Middle frontal gyrus (tissue), 1 donor: ENCODE results near the gene KMO.
A peak's percentile ranks its signal among the peaks of the same experiment; 100 is the strongest.

Source experiments
- DNase-seq: peaks from one replicate; pipeline ENCODE4 v3.0.0-alpha.2; 2015; ENCODE audit warnings: low spot score; ENCODE audit errors: extremely low spot score

The KMO gene

DNA sequence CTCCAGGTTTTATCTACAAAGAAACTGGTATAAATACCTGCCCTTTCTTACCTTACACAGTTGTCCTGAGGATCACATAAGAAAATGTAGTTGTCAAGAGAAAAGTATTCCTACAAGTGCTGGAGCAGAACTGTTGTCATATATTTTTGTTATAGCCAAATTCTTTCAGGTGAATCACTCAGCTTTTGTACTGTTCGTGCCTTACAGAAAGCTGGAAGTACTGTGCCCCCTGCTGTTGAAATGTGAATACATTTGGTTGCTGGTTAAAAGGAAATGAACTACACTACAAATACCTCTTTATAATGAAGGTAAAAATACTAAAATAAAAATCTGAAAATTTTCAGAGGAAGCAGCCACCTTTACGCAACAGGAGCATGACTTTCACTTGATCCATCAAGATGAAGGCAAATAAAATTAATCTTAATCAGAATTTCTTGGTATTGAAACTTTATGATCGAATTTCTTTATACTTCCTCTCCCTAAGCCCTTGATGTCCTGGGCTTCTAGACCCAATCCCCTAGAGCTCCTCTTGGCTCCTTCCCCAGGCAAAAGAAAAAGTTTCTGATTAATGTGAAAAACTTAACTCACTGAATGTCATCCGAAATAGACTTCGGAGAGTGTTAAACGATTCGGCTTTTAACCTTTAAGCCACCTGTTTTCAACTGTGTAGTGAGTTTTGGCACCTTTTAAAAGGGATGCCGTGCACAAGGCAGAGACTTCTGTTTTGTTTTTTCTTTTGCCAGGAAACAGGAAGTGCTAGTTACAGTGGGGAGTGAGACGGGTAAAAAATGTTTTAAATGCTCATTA is 95.5 kb downstream of the KMO start:
- no peak for DNase-seq

DNA sequence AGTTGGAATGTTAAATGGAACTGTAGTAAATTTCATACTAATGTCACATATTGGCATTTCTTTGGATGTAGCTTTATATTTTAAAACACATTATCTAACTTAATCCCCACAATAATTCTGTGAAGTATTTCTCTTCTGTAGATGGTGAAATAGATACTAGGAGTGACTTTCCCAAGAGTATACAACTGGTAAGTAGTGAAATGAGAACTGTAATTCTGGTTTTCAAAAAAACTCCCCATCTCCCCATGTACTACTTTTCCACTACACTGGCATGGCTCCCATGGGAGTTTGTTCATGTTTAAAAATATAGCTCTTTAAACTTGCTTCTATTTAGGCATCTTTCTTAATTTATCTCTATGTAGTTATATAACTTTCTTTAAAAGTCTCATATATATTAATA is 97.8 kb downstream of the KMO start:
- DNase-seq = no peak

DNA sequence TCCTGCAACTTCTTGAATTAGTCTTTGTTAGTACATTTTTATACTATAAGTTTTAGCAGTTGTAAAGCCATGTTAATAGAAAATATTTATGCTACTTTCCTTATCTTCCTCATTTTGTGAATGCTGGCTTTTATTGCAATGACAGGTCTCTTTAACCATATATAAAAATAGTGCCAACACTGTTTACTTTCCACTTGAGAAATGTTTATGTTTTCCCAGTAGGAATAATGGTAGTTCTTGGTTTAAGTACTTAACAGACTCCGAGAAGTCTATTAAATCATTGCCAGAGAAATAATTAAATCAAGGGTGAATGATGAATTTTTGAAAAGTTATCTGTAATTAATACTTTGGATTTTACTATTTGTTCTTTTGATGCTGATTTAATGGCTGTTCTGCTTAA is 98.3 kb downstream of the KMO start:
- DNase-seq = no peak

DNA sequence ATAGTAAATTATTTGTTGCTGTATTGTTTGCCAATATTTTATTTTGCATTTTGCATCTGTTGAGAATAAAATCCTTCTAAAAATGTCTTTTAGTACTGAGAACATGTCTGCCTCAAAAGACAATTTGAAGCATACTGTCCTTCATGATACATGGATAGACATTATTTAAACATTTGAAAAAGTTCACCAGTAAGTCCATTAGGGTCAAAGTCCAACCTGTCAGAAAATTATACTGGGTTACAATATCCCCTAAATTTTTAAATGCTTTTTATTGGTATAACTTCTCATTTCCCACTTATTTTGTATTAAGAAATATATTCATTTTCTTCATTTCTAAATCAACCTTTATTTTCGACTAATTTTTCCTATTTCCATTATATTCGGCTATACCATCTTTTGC is 98.7 kb downstream of the KMO start:
- no peak for DNase-seq

DNA sequence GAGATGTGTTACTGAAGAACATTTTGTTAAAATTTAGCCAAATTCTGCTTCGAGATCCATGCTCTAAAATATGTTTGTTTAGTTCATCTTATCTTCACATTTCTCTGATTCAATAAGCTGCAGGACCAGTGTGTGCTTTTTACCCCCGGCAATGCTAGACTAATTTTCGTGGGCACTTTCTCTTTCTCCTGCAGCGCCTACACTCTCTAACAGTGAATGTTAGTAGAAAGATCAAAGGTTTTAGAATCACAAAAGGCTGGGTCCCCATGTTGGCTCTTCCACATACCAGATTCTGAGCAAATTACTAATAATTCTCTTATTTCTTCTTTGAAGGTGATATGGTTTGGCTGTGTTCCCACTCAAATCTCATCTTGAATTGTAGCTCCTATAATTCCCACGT is 99.5 kb downstream of the KMO start:
- no peak for DNase-seq

DNA sequence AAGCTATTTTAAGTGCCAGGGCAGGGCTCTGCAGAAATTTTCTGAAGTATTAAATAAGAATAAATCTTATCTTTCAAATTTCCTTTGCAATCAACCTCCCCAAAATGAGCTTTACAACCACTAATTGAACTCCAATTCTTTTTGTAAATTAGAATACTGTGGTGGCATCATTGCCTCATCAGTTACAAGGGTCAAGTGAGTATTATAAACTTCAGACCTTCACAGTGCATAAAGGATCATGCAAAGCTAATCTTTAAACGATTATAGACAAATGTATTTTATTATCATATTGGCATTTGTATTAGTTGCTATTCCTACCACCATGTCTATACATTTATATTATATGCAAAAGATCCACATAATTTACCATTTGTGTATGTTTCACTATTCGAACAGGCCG is 100.8 kb downstream of the KMO start:
- DNase-seq = no peak

DNA sequence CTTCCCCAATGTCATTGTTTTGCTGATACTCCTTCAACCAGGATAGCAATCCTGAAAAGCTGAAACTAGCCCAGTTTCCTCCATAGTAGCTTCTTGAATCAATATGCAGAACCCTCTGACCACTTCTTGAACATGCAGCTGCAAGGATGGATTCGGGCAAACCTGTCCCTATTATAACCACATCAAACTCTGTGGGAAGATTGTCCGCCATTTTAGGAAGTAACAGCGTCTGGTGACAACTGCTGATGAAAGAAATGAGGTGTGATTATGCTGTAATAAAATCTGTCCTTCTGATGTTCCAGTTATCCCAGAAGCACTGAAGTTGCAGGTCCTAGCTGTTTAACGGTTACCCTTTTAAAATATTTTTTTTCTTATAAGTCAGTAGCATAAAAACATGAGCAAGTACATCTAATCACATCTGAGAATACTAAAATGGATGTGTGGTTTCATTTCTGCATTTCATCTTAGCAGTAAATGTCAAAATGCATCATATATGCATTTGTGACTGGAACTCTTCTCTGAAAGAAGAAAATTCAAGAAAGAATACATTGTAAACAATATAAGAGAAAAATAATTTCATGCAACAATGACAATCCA is 103.5 kb downstream of the KMO start:
- no peak for DNase-seq

DNA sequence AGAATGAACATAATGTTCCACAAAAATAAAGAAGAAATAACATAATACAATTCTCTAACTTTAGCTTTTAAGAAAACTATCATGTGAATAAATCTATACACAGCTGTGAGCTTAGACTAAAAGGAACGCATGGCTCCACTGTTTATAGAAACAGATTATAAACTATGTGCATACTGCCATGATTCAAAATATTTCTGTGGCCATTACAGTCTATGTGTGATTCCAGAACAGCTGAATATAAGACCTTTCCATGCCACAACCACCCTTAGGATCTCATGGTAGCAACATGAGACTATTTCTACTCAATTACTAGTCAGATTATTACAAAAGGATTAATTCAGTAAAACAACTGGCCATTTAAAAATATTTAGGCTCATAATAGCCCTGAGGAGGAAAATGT is 104.1 kb downstream of the KMO start:
- DNase-seq = no peak

DNA sequence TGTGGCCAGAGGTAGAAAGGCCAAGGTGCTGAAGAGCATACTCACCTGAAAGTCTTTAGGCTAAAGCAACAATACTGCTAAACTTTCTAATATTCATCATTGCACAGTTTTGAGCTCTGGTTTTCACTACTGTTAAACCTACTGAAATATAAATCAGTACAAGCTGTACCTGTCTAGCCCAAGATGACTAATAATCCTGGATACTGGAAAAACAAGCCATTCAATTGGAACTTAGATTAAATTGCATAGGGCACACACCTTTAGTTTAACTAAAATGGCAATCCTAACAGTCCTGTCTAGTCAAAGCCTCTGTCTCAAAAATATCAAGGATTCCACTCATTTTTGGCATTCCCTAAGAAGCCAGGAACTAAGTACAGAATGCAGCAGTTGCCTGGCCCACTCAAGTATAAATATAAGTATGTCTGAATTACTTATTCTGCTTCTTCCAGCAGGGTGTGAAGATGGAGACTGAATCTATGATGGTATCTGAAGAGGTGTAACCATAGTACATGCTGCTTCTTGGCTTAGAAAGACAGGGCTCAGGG is 104.9 kb downstream of the KMO start:
- no peak for DNase-seq

DNA sequence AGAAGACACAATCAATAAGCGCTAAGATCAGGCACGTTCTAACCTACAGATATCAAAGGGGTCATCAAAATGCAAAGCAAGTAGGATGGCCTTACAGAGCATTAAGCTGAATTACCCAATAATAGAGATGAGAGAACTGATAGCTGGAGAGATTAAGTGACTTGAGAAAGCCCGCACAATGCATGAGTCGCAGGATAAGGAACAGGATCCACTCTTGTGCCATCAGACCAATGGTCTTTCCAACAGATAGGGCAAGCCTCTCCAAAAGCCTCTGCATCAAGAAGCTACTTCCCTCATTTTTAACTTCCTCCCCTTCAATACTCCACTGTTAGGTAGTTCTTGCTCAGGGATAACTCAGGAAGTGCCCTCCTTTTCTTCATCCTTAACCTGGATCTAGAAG is 105.4 kb downstream of the KMO start:
- no peak for DNase-seq

DNA sequence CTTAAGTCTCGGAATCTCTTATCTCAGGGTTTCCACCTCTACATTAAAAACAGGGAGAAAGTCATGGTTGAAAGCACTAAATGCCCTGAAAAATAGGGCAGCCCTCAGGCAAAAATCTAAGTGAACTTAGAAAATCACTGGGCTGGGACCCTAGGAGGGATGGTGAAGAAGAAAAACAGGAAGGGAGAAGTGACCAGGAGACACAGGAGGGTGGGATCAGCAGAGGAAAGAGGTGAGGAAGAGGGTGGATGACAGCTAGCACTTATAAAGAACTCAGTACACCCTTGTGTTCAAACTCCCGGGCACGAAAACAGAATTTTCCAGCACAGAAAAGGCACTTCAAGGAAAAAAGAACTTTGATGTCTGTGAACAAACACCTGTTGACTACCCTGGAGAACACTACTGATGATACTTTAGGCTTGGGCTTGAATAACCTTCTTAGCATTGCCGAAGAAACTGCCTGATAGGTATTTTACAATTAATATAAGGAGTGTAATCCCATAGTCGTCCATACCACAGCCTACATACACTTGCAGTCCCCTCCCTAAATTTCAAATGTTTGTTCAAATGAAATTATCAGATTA is 106.0 kb downstream of the KMO start:
- DNase-seq = no peak

DNA sequence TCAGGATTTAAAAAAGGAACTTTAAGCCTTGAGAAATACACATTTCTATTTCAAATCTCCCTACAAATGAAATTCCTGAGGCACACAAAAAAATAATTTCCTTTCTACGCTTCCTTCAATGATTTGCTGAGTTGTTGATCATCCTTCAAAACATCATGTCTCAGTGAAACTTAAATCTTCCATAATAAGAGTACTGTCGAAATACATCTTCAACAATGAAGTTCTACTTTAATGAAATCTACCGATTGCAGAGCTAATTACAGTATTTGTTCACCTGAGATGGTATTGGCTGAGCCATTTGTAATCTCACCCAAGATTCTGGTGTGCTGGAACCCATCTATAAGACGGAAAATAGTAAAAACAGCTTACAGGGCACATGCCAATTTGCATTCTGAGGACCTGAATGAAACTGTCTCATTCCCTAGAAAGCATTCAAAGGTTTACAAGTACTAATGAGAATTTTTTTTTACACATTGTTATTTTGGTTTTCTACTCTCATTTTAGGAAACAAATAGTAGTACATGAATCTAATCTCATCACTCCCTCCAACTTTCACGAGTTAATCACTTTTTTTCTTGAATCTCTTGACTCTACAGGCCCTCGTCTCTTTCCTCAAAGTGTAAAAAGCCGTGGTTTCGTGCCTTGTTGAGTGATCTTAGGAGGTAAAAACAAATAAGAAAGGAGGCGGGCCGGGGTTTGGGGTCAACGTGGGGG is 106.9 kb downstream of the KMO start:
- DNase-seq = no peak

DNA sequence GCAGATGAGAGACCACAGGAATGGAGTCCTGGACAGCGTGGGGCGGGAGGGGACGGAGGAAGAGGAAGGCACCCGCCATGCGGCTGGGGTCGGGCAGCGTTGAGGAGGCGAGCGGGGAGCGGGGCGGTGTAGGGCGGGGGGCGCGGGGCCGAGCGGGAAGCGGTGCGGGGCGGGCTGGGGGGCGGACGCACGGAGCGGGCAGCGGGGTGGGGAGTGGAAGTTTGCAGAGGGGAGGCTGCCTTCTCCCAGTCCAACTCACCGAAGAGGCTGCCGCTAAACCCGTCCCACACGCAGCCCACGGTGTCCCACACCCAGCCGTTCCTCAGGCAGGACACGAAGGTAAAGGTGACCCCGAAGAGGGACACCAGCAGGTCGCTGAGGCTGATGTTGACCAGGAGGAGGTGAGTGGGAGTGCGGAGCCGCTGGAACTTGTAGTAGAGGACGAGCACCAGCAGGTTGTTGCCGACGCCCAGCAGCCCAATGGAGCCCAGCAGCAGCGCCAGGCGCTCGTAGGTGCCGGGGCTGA is 107.5 kb downstream of the KMO start:
- DNase-seq = no peak

DNA sequence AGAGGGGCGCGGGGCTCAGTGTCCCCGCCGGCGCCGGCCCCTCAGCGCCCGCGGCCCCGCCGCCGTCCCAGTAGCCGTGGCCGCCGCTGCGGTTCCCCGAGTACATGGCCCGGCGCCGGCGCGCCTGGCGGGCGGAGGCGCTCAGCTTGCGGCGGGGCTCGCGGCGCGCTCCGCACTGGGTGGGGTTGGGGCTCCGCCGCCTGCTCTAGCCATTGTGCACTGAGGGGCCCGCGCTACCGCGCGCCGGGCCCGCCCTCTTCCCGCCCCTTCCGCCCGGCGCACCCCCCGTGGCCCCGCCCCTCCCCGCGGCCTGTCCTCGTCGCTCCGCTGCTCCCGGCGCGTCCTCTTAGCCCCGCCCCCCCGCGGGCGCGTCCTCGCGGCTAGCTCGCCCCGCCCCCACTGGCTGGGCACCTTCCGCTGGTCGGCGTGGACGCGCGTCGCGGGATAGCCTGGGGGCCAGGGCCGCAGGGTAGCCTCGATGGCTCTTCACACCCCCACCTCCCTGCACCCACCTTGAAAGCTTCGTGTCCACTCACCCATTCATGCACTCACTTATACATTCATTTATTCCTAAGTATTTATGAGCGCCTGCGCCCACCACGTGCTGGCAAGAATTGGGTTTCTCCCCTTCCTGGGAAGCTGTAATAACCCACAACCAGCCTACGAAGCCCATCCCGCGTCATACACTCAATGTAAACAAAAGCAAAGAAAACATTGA is 108.1 kb downstream of the KMO start, which contains the start of the genes CHML and OPN3:
Gene CHML, minus strand, starts transcription at position 221 of the 718 bp plus-strand sequence. CDS start 4,603 bp downstream, outside the sequence.
Gene OPN3, minus strand, starts transcription at position 221 of the 718 bp plus-strand sequence. Its CDS starts 115 bp downstream, at position 106.
- peak; percentile 86 for DNase-seq

DNA sequence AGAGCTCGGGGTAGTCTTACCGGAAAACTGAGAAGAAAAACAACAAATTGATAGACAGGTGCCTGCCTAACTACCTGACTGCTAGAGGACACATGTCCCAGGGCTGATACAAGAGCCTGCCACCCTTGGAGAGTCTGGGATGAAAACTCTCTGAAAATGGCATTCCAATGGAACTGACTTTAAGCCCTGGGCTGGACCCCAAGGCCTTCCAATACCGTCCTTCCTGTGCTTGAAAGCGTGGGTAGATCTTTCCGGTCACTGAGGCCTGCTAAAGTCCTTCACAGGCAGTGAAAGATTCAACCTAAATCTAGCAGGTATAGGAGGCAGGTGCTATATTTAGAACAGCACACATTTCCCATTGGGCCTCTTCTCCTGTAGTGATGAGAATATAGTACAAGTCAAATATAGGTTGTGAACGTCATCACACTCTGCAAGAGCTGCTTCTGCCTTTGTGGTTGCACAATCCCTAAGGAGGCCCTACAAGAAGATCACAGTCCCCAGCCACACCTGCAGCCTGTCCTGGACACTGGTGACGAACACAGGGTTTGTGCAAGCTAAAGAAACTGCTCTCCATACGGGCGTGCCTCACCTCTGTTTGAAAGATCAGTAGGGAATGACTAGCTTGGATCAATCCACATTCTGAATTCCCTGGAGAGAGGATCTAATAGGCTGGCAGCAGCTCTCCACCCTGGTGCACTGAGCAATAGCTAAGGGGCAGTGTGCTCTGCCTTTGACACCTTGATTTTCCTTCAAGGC is 108.9 kb downstream of the KMO start:
- no peak for DNase-seq

DNA sequence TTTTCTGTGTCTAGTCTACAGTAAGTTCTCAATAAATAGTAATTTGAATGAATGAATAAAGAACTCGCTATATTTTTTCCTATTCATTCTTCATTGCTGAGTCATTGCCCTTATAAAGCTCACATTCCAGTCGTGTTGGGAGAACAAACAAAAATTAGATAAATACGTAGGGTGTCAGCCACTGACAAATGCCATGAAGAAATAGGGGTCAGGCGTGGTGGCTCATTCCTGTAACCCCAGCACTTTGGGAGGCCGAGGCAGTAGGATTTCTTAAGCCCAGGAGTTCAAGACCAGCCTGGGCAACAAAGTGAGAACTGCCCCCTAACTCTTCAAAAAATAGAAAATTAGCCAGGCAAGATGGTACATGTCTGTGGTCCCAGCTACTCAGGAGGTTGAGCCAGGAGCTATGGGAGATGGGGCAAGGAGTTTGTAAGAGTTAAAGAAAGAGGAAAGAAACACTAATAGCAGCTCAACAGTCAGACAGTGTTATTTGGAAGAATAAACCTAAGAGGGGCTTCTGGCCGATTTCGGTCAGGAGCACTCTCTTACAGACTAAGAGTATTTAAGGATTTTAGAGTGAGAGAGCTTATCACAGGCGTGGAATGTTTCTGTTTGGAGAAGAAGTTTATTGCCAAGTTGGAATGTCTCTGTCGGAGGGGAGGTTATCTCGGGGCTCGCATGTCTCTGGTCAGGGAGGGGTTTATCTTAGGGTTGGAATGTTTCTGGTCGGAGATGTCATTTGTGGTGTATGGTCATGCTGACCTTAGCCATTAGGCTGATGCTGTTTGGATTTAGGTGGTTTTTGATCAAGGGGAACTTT is 109.8 kb downstream of the KMO start:
- DNase-seq = no peak

DNA sequence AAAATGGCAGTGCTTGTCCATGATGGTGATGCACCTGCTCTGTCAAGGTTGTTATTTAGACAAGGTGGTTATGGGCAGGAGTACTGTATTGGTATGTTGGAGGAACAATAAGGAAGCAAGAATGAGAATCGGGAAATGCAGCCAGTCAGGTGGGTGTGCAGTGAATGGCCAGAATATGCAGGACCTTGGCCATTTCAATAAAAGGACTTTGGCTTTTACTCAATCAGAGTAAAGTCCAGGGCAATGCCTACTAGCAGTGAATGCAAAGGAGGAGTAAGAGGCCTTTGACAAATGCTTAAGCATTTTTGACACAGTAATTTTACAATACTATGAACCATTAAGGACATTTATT is 110.4 kb downstream of the KMO start:
- DNase-seq = no peak

DNA sequence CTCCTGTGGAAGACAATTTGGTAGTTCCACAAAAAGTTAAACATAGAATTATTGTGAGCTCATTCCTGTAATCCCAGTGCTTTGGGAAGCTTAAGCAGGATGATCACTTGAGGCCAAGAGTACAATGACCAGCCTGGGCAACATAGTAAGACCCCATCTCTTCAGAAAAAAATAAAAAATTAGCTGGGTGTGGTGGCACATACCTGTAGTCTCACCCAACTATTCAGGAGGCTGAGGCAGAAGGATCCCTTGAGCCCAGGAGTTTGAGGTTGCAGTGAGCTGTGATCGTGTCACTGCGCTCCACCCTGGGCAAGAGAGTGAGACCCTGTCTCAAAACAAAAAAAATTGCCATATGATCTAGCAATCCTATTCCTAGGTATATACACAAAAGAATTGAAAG is 112.1 kb downstream of the KMO start:
- no peak for DNase-seq

DNA sequence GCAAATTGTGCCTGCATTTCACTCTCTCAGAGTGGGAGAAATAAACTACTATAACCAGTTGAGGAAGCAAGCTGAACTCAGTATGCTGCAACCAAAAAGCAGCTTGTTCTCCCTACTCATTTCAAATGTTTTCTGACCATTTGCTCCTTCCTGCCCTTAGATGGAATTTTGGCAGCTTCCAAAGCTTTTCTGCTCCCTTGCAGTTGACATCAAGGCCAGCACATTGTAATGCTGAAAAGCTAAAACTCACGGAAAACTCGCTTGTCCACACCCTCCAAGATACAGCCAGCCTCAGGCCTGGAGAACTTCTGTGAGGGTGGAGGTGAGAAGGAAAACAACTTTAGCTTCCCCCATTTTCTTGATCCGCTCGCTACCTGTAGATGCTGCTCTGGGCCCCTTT is 113.0 kb downstream of the KMO start:
- no peak for DNase-seq
